ENCODE data around the gene PKD1.

PKD1 gene

DNA sequence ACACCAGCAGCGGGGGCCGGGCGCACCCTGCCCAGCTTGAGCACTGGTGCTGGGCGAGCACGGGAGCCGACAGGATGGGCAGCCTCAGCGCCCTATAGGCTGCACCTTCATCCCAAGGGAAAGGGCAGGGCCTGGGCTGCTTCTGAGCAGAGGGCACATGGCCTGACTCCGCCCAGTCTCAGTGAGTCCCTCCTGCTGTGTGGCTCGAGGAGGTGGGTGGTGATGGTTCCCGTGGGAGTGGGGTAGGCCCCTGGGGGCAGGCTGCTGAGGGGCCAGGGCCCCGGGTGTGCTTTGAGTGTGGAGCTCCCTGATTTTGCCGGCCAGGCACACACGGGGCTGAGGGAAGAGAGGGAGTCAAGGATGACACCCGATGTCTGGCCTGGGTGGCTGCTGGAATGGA is 50.0 kb downstream of the PKD1 start:
- no peak for DNase-seq

DNA sequence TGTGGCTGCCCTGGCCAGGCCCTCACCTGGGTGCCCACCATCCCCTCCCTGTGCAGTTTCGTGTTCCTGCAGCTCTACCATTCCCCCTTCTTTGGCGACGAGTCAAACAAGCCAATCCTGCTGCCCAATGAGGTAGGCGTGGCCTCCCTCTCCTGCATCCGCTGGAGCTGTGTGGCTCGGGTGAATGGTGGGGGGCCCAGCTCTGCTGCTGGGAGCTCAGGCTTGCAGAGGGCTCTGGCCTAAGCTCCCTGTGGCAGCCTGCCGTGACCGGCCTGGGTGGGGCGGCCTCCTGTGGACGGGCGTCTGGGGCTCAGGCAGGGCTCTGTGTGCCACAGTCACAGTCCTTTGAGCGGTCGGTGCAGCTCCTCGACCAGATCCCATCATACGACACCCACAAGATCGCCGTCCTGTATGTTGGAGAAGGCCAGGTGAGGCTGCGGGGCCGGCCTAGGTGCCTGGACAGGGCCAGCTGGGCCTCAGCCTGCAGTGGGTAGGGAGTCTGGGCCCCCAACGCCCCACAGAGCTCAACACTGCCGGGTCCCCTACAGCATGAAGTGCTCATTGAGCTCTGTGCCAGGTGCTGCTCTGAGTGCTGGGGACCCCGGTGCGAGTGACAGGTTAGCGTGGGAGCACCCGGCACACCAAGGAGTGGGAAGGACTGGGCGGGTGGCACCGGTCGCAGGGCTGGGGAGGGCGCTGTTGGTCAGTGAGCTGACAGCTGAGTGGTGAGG is 50.6 kb downstream of the PKD1 start:
- DNase-seq, result no peak

DNA sequence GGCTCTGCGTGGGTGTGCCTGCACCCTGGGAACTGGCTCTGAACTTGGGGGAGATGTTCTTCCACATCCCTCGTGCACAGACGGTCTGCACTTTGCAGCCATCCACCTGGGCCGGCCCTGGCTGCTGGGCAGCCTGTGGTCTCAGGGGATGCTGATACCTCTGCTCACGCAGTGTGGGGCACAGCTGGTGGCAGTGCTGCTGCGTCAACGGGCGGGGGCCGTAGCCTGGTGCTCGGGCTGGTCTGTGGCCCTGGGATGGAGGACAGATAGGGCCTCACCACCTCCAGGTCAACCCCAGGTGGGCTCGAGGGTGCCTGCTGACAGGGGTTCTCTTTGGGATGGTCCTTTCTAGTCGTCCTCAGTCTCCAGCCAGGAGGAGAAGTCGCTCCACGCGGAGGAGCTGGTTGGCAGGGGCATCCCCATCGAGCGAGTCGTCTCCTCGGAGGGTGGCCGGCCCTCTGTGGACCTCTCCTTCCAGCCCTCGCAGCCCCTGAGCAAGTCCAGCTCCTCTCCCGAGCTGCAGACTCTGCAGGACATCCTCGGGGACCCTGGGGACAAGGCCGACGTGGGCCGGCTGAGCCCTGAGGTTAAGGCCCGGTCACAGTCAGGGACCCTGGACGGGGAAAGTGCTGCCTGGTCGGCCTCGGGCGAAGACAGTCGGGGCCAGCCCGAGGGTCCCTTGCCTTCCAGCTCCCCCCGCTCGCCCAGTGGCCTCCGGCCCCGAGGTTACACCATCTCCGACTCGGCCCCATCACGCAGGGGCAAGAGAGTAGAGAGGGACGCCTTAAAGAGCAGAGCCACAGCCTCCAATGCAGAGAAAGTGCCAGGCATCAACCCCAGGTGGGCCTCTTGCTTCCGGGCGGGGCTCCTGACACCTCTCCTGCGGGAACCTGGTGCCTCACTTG is 51.6 kb downstream of the PKD1 start:
- DNase-seq, result no peak

DNA sequence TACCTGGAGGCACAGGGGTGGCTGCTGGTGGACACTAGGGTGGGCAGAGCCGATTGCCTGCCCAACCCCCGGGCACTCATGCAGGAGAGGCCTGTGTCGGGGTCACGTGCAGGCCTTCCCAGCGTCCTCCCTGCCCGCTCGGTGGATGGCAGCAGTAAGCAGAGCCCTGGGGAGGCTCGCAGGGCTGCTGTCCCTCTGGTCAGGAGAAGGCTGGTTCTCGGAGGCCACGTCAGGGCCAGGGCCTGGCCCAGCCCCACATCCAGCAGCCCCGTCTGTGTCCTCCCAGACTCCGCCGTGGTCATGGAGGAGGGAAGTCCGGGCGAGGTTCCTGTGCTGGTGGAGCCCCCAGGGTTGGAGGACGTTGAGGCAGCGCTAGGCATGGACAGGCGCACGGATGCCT is 52.3 kb downstream of the PKD1 start:
- no peak for DNase-seq

DNA sequence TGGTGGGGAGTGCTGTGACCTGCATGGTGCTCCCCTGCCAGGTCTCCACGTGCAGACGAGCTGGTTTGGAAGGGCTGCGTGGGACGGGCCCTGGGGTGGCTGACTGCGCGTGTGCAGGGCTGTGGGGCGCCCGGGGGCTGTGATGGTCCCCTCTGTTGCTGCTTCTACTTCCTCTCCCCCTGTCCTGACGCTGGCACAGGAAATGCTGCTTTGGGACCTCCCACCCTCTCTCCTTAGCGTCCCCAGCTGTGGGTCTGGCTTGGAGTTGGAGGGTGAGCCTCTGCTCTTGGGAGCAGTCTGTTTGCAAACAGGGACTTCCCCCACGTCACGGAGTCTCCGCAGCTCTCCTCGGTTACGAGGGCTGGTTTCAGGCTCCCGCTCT is 52.7 kb downstream of the PKD1 start:
- DNase-seq, result no peak

DNA sequence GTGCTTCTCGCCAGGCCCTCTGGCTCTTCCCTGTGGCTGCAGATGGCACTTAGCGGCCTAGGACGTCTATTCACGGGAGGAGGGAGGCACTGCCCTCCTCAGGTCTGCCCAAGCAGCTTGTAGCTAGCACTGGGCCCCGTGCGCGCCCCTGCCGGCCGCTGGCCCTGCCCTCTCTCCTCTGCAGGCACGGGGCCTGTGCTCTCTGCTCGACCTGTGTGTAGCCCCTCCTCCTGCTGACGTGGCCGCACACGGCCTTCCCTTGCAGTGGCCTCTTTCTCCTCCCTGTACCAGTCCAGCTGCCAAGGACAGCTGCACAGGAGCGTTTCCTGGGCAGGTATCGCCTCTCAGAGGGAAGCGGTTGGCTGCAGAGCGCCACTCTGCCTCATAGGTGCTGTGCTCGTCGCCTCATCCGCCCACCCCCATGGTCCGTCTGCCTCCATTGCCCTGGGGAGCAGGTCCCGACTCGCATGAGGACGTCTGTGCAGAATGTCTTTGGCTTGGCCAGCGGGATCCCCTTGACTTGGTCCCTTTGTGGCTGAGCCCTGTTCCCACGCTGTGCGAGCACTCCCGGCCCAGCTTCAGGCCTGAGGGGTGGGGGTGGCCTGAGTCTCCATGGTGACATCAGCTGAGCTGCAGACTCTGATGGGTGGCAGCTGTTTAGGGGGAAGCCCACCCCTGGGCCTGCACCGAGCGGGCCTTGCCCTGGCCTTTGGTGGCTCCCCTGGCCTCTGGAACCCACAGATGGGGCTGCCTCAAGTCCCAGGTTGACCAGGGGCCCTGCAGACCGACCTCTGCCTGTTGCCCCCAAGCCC is 53.3 kb downstream of the PKD1 start:
- DNase-seq, result no peak

DNA sequence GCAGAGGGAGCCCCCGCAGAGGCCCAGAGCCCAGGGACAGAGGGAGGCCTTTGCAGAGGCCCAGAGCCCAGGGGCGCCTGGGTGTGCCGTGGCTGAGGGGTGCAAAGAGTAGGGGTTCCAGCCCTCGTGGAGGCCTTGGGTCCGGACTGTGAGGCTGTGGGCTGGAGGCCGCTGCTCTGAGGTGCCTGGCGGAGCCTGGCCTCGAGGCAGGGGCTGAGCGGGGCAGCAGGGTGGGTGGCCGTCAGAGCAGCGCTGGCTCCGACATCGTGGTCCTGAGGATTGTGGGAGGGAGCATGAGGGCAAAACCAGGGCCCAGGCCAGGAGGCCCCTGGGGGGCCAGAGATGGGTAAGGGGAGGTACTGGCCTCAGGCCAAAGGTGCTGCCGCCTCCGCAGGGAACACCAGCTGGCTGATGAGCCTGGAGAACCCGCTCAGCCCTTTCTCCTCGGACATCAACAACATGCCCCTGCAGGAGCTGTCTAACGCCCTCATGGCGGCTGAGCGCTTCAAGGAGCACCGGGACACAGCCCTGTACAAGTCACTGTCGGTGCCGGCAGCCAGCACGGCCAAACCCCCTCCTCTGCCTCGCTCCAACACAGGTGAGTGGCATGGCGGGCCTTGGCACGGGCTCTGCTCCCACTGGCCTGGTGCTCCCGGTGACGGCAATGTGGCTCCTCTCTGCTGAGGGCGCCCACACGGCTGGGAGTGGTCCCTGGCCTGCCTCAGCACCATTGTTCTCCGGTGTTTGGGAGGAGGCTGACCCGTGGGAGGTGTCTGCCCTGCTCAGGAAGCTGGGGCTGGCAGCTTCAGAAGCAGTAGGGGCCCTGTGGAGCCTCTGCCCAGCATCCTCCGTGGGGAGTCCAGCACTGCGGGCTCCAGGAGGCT is 54.3 kb downstream of the PKD1 start:
- DNase-seq, result no peak

DNA sequence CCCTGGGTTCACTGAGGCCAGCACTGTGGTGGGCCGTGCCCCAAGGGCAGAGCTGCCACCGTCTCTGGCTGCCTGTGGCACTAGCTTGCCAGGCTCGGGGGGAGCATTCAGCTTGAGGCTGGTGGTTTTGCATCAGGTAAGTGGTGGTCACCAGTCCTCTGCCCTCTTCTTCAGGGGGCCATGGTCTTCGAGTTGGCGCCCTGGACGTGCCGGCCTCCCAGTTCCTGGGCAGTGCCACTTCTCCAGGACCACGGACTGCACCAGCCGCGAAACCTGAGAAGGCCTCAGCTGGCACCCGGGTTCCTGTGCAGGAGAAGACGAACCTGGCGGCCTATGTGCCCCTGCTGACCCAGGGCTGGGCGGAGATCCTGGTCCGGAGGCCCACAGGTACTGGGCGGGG is 55.7 kb downstream of the PKD1 start:
- DNase-seq, result no peak

DNA sequence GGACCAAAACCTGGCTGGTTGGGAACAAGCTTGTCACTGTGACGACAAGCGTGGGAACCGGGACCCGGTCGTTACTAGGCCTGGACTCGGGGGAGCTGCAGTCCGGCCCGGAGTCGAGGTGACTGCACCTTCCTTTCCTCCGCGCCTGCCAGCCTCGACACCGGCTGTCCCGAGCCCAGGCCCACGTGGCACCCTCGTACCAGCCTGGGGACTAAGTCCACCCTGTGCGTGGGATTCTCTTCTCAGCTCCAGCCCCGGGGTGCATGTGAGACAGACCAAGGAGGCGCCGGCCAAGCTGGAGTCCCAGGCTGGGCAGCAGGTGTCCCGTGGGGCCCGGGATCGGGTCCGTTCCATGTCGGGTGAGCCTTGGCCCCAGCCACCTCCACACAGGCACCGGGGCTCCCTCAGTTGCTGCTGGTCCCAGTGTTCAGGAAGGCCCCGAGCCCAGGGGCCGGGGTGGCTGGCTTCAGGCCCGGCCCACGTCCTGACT is 56.3 kb downstream of the PKD1 start:
- DNase-seq, result no peak

DNA sequence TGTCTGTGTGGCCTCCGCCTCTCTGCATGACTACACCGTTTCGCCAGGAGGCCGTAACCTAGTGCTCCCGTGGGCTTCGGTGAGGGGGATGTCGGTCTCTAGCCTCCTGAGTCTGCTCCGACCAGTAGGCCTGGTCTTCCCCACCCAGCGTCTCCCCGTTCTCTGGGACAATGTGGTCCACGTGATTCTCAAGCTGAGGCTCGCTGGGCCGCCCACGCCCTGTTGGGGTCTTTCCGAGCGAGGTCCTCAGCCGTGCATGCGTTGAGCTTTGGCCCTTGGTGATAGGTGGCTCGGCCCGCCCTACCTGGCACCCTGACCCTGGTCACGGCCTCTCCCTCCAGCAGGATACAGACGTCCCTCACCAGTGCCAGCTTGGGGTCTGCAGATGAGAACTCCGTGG is 57.0 kb downstream of the PKD1 start:
- DNase-seq, result no peak

DNA sequence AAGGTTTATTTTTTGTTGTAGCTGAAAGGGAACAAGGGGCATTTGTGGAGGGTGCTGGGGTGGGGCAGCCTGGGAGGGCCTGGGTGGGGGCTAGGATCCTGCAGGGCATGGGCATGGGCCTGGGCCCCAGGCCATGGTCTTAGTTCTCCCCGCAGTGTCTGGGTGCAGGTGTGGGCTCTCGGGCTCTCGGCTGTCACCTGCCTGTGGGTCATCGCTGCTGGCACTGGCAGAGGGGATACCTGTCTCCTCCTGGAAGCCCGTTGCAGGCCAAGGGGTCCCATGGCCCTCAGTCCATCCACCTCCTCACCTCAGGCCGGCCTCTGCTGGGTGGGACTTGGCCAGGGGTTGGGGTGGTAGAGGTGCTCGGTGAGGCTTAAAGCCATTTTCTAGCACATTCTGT is 57.6 kb downstream of the PKD1 start:
- DNase-seq, result no peak

DNA sequence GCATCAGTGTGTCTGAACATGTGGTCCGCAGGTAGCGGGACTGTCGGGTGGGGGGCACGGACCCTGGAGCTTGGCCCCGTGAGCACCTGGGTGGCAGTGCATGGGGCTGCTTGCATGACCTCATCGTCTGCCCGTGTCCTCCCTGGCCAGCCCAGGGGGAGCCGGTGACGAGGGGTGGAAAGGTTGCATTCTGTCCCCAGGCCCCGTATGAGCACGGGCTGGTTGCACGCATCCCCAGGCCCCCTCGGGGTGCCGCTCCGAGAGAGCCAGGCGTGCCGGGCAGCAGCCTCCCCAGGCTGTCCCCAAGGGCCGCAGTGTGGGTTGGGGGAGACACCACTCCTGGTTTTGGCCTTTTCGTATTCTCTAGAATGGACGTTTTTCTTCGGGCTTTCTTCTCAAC is 58.0 kb downstream of the PKD1 start:
- no peak for DNase-seq

DNA sequence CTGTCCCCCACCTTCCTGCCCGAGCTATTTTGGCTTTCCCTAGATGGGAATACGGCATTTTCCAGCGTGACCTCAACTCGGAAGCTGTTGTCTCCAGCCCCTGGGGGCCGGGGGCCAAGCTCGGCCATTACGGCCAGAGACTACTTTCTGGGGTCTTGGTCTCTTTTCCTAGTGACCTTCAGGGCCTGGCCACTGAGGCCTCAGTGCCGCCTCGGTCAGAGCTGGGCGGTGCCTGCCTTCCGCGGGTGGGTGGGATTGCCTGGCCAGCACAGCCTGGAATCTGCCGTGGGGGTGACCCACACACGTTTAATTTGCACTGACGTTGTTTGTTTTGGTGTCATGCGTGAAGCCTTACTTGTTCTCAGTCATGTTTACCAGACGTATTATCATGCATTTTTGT is 58.7 kb downstream of the PKD1 start:
- no peak for DNase-seq

DNA sequence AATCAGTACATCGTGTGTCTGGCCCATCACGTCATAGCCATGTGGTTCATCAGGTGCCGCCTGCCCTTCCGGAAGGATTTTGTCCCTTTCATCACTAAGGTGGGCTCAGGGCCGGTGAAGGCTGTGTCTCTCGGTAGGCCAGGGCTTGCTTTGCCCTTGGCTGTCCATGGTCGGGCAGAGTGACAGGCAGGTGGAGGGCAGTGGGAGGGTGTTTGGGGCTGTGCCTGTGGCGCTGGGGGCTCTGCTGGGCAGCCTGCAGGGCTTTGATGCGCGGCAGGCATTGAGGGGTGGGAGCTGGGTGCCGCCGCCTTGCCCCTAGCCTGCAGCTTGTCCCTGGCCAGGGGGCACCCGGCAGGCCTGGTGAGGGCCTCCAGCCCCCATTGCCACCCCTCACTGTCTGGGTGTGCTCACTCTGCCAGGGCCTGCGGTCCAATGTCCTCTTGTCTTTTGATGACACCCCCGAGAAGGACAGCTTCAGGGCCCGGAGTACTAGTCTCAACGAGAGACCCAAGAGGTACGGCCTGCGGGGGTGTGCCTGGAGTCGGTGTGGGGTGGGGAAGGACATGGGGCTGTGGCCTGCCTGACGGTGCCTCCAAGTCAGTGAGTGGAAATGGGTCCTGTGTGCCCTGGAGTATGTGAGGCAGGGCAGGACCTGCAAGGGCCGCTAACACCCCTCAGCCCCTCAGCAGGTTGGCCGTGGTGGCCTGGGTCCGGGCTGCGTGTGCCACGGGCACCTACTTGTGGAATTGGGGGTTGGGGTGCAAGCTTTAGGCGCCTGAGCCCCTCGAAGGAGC is 59.4 kb downstream of the PKD1 start:
- no peak for DNase-seq

DNA sequence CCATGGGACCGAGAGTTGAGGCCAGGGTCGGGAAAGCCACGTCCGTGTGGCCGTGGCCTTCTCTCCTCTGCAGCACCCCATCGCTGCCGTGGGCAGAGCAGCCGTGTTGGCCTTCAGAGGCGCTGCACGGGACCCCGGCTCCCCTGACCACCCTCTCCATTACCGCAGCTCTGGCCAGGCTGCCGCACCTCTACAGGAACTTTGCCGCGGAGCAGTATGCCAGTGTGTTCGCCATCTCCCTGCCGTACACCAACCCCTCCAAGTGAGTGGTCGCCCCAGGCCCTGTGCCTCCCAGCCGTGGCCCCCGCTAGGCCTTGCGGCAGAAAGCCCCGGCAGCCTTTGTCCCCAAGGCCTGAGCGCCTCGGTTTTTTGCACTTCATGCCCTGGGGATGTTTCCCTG is 60.1 kb downstream of the PKD1 start:
- no peak for DNase-seq

DNA sequence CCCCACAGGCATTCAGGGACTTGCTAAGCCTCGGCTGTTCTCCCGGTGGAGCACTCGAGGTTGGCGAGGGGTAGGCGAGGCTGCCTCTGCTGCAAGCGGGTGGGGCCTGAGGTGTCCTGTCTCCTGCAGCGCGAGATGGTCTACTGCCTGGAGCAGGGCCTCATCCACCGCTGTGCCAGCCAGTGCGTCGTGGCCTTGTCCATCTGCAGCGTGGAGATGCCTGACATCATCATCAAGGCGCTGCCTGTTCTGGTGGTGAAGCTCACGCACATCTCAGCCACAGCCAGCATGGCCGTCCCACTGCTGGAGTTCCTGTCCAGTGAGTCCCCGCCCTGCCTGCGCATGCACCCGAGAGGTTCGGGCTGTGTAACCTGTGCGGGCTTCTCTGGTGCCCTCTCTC is 61.6 kb downstream of the PKD1 start:
- DNase-seq, result no peak

DNA sequence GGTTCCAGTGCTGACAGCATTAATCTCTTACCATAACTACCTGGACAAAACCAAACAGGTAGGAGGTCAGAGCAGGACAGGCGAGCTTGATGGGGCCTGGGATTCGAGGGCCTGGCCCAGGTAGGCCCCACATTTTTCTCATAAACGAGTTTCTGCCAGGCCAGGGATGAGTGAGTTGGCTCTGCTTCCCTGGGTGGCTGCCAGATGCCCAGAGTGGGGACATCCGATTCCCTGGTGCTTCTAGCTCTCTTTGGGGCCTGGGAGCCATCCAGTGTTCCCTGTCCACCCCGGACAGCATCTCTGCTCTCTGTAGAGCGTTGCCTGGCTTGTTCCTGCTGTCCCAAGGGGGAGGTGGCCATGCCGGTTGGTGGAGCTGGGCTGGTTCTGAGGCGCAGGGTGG is 62.8 kb downstream of the PKD1 start:
- no peak for DNase-seq

DNA sequence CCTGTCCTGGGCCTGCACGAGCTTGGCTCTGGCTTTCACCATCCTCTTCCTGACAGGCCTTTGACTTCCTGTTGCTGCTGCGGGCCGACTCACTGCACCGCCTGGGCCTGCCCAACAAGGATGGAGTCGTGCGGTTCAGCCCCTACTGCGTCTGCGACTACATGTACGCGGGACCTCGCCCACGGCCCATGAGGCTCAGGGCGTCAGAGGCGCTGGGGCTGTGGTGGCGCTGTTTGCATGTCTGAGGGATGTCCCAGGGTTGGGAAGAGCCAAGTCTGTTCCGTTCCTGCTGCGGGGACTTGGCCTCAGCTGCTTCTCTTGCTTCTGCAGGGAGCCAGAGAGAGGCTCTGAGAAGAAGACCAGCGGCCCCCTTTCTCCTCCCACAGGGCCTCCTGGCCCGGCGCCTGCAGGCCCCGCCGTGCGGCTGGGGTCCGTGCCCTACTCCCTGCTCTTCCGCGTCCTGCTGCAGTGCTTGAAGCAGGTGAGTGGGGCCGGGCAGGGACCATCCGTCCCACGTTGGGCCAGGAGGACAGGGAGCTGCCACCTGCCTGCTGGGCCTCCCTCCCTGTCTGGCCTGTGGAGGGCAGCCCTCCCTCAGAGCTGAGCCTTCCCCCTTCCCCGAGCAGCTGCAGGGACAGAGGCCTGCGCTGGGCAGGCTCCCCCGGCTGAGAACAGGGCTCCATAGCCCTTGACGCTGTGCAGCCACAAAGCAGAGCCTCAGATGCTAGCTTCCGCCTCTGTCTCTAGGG is 64.1 kb downstream of the PKD1 start:
- no peak for DNase-seq

DNA sequence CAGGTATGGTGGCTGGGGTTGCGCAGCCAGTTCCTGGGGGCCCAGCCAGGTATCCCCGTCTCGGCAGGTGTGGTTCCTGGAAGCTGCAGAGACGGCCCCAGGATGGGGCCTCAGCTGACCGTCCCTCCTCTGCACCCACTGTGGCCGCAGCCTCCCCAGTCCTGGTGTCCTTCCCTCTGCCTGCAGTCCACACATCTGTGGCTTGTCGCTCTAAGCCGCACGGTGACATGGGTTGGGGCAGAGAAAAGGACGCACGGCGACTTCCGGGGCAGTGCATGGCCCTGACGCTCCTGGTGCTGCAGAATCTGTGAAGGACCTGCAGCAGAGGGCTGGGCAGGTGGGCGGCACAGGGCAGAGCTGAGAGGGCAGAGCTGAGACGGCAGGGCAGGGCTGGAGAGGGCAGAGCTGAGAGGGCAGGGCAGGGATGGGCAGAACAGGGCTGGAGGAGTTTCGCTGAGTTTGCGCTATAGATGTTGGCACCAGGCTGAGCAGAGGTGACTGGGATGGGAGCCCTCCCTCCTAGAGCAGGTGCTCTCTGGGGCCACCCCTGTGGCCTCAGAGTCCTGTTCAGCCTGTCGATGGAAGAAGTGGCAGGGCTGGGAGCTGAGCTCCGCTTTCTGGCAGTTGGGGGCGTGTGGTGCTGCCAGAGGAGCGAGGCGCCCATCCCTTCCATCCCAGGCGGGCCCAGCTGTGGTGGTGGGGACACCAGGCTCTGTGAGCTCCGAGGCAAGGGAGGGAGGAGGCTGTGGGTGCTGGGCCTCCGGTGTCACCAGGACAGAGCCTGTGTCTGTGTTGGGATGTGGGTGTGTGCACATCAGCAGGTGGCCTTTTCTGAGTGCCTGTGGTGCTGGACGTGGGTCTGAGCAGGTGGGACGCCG is 64.9 kb downstream of the PKD1 start:
- DNase-seq, result no peak

DNA sequence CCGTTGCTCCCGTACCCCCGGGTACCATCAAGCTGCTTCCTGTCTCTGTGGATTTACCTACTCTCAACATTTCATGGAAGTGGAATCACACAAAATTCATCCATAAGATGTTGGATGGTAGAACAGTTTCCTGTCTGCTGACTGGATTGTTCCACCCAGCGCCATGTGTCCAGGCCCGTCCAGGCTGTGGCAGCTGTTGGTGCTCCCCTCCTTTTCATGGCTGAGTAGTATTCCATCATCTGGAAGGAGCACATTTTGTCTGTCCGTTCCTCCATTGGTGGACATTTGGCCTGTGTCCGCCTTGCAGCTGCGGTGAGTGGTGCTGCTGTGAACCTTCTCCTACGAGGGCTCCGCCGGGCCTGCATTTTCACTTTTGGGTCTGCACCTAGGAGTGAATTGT is 69.6 kb downstream of the PKD1 start:
- DNase-seq, result no peak

Measured in CD4-positive, alpha-beta T cell treated with Interleukin-17A for 1 hour (primary cell).